Superior temporal gyrus (tissue), 1 donor: Measurements from ENCODE around the gene PDZRN4.
"Not testable (repeated sequence)": the region's sequence is repeated elsewhere in the genome, so short reads cannot be mapped to it uniquely, and the experiment has no call there.

Experiments used
- DNase-seq: peaks from one replicate; pipeline ENCODE4 v3.0.0-alpha.2; 2016; ENCODE audit errors: extremely low spot score

PDZRN4 gene

GRCh38 chr12:41213648-41214047, 25.5 kb downstream of the PDZRN4 start:
- DNase-seq: no peak

GRCh38 chr12:41217727-41218126, 29.6 kb downstream of the PDZRN4 start:
- no peak for DNase-seq

DNA sequence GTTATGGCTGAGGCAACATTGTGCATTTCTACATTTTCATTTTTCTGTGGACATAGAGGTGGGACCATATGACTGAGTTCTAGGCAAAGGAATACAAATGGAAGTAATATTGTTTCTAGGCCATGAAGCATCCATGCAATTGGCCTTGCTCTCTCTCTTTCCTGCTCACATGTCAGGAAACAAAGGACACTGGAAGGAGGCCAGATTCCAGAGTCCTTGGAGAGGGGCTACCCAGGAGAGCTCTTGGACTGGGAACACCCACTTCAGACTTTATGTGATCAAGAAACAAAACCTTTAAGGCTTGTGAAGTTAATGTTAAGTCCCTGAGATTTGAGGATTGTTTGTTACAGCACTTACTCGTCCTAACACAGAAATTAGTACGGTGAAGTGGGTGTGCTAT, 32.8 kb downstream of the PDZRN4 start:
- no peak for DNase-seq

DNA sequence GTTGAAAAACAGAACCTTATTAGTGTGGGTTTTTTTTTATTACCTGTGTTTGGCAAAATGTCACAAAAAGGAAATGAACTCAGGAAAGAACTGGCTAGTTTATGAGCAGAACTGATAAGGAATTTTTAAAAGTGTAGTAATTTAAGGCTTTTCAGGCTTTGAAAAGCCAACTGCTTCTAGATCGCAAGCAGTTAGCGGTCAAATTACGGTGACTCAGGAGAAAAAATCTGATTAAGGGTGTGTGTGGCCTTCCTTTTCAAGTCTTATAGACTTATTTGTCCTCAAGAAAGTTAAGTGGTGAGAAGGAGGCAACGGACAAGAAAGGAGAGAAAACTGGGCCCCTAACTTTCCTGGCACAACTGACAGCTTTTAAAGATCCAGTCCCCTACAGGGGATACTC, 33.4 kb downstream of the PDZRN4 start:
- no peak for DNase-seq

GRCh38 chr12:41223600-41223999, 35.5 kb downstream of the PDZRN4 start:
- DNase-seq: no peak

GRCh38 chr12:41224066-41224465, 35.9 kb downstream of the PDZRN4 start:
- no peak for DNase-seq

DNA sequence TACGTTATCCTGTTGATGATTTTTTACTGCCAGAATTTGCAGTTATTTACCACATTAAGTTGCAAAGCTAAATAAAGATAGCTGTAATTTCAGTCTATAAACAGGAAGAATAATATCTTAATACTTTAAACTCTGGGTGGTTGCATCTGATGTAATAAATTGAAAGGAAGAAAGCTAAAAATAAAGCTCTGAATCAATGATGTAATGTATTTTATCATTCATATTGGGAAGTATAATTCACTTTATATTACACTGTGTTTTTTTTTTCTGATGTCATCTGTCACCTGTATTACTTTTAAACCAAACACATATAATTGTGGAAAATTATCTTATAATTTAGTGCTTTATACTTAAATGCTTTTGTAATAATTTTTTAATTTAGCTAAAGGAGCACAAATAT, 37.1 kb downstream of the PDZRN4 start:
- no peak for DNase-seq

GRCh38 chr12:41228066-41228820, 40.1 kb downstream of the PDZRN4 start:
- no peak for DNase-seq

DNA sequence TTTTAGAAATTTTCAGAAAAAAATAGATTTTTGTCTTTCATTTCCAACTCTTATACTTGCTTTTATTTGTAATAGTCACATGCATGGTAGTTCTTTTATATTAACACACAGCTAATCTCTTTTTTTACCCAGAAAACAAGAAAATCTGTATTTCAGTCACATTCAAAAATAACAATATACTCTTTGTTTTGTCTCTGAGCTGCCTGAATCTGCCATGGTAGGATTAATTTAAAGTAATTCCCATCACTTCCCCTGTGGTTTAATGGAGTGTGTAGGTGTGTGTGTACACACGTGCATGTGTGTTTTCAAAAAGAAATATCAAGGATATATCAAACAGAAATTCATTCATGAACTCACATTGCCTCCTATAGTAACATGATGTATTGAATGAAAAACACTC, 42.6 kb downstream of the PDZRN4 start:
- peak; percentile 54 for DNase-seq

GRCh38 chr12:41234692-41235091, 46.6 kb downstream of the PDZRN4 start:
- no peak for DNase-seq

GRCh38 chr12:41242603-41243002, 54.5 kb downstream of the PDZRN4 start:
- no peak for DNase-seq

- no peak for DNase-seq
These were observed 60.3 kb downstream of the PDZRN4 start for GRCh38 chr12:41248391-41248790.

DNA sequence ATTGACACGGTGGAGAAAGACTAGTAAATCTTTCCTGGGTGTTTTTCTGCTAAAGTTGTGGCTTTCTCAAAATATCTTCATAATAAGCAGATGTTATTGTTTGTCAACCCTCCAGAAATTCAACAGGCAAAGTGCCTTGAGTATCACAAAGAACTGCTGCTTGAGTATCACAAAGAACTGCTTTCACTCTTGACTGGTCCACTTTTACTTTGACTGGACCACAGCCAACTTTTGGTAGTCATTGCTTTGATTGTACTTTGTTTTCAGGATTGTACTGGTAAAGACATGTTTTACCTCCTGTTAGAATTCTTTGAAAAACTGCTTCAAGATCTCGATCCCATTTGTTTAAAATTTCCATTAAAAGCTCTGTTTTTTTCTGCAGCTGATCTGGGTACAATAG, 62.6 kb downstream of the PDZRN4 start:
- DNase-seq: no peak

- DNase-seq: no peak
These were observed 66.1 kb downstream of the PDZRN4 start for GRCh38 chr12:41254004-41254914.

DNA sequence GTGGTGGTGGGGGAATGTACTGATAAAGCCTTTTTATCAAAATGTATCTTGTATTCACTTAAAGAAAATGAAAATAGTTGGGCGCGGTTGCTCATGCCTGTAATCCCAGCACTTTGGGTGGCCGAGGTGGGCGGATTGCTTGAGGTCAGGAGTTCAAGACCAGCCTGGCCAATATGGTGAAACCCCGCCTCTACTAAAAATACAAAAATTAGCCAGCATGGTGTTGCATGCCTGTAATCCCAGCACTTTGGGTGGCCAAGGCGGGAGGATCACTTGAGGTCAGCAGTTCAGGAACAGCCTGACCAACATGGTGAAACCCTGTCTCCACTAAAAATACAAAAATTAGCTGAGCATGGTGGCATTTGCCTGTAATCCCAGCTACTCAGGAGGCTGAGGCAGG, 75.1 kb downstream of the PDZRN4 start:
- not testable (repeated sequence) for DNase-seq

DNA sequence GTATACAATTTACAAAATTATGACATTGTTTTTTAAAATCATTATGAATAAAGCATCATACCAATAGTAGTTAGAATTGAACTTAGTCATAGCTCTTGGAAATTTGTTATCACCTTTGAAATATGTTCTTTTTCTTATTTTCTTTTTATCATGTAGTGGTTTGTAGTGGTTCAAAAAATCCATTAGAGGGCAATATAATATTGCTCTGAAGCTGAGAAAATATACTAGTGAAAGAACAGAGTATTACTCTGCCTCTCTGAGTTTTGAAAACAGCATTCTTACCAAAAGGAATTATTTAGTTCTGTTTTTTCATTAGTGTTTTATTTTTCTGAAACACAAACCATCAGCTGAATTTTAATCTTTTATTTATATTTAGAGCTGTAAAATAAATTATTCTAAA, 76.2 kb downstream of the PDZRN4 start:
- peak; percentile 48 for DNase-seq

GRCh38 chr12:41269056-41269455, 80.9 kb downstream of the PDZRN4 start:
- no peak for DNase-seq

- no peak for DNase-seq
These were observed 83.4 kb downstream of the PDZRN4 start for GRCh38 chr12:41271489-41271888.

DNA sequence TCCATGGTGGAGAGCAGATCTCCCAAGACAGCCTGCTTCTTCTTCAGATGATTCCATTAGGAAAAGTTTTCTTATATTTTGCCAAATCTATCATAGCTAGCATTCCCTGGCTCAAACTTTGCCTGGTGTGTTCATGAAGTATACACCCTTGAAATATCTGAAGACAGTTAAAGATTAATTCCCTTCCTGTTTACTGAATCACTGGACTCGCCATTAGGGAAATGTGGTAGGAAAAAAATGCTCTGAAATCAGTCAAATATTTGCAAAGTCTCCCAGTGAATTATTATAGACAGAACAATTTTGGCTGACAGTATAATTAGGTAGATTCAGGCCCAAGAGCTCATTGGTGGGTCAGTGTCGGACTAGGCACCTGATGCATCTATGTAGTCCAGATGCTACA, 86.5 kb downstream of the PDZRN4 start:
- DNase-seq: no peak

- peak; percentile 86 for DNase-seq
These were observed 89.2 kb downstream of the PDZRN4 start for GRCh38 chr12:41277100-41277945.

DNA sequence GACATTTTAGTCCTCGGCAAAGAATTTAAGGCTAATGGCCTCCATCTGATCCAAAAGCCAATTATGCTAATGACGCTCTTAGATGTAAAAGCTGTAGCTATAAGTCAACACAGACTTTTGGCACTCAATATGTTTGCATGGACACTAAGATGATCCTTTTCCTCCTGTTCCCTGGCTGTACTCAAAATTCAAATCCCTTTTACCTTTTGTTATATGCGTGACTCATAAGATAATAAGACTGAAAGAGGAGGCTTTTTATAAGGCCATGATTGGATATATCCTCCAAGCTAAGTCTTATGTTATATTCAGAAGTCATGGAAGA, 89.8 kb downstream of the PDZRN4 start:
- DNase-seq: no peak
